ENCODE data around the gene ADAMTS14. TPM values are rescaled to one million over a fixed set of nuclear protein-coding genes. Genes with fewer than 3 reads are reported as not detected.

ADAMTS14 gene
- total RNA-seq, 1 experiment from 2014 or later, result 1.6 TPM

GRCh38 chr10:70688828-70689227 lies 16.5 kb downstream of the ADAMTS14 start:
- Histone ChIP-seq H4K20me1 (ENCODE audit: control insufficient read depth, insufficient read depth, insufficient read length) (no peaks in the 10 kb centered on the region), H2AK5ac (ENCODE audit: insufficient read length, low read length) (no peak overlapping the region), H3T11ph (ENCODE audit: low read length) (no peak overlapping the region), H3K23ac (ENCODE audit: insufficient read length, low read depth, low read length) (no peak overlapping the region), H2BK15ac (ENCODE audit: low read depth, low read length) (no peak overlapping the region), H3K27ac (ENCODE audit: insufficient read length, low read depth, low read length) (no peak overlapping the region), H3K18ac (ENCODE audit: insufficient read length, low read depth, low read length) (no peak overlapping the region), H3K27me3 (ENCODE audit: insufficient read depth, low read length) (no peaks in the 10 kb centered on the region), H2AFZ (ENCODE audit: low read length) (no peak overlapping the region), H3K56ac (ENCODE audit: insufficient read length, low read depth, low read length) (no peak overlapping the region), H3K23me2 (ENCODE audit: insufficient read length, low read depth, low read length, poor library complexity, severe bottlenecking) (no peaks in the 10 kb centered on the region), H4K8ac (replicated peaks; ENCODE audit: insufficient read length, low read depth, low read length) (no peak overlapping the region), H3K79me2 (ENCODE audit: insufficient read depth, low read length) (no peaks in the 10 kb centered on the region), H3K9ac (ENCODE audit: extremely low read depth, insufficient read length, low read length) (no peak overlapping the region), H2BK12ac (ENCODE audit: insufficient read length, low read depth, low read length) (no peak overlapping the region), H3K14ac (ENCODE audit: insufficient read depth, low read length) (no peak overlapping the region), H2BK20ac (ENCODE audit: low read depth, low read length, poor library complexity, severe bottlenecking) (no peak overlapping the region), H3K79me1 (ENCODE audit: insufficient read depth, low read depth, low read length, poor library complexity, severe bottlenecking) (no peaks in the 10 kb centered on the region), H4K91ac (ENCODE audit: insufficient read length, low read depth, low read length) (no peak overlapping the region), H3K4me1 (ENCODE audit: insufficient read depth, low read length) (peaks cover 2% of the 10 kb centered on the region; the same call in 1 of the 2 replicates), H3K4ac (ENCODE audit: low read depth, low read length) (no peak overlapping the region), H3K4me2 (ENCODE audit: insufficient read depth, insufficient read length, low read length) (no peak overlapping the region), H2BK120ac (ENCODE audit: low read depth, low read length, poor library complexity, severe bottlenecking) (no peak overlapping the region), H3K9me3 (ENCODE audit: control insufficient read depth, low read depth, low read length) (no peaks in the 10 kb centered on the region), H4K5ac (ENCODE audit: insufficient read length, low read depth, low read length) (no peak overlapping the region), H2BK5ac (ENCODE audit: insufficient read length, low read length) (no peak overlapping the region)
- Mint-ChIP-seq H3K27ac (no peak overlapping the region), H3K4me1 (peaks cover 33% of the 10 kb centered on the region in 2 experiments), H3K27me3 (ENCODE audit: low read depth) (no peaks in the 10 kb centered on the region), H3K9me3 (peaks cover 11% of the 10 kb centered on the region in 2 experiments; a peak in 4 of 5 replicates), H3K36me3 (ENCODE audit: insufficient read depth in 1 of 3, low read depth in 3 of 3) (peaks cover 4 to 11% (median 7%) of the 10 kb centered on the region in 3 experiments; a peak in 3 of 7 replicates), H3K4me3 (no peak overlapping the region)
- no peak for TF ChIP-seq CTCF (conservative IDR thresholded peaks at IDR 0.05)
- no peak for DNase-seq
- no CpG with 5 or more reads among the region's 9 CpGs for WGBS (ENCODE audit: extremely low coverage, insufficient read length, low lambda C conversion rate)
